GM13977 (cell line): ENCODE measurements around the gene GRIA4.

Source experiments
- DNase-seq: peaks from one replicate; pipeline ENCODE4 v3.0.0; 2012; ENCODE audit warnings: low spot score
- in situ Hi-C: fragments of 300-500 bp; cut with MboI; formaldehyde crosslinking; loops from one replicate; pipeline ENCODE4 v1.12.0; 2022; ENCODE audit warnings: low sequenced_read_pairs, low pct_unique_long_range_greater_than_20kb, mixed read lengths, inconsistent platforms; ENCODE audit not compliant: unreplicated experiment
- TF ChIP-seq, protein P1 (sequence below): IDR thresholded peaks from 2 replicates; pipeline ENCODE4 v1.5.1; 2012; ENCODE audit warnings: mild to moderate bottlenecking, control low read depth; ENCODE audit not compliant: insufficient read depth; ENCODE audit errors: extremely low read depth, missing control alignments

Gene GRIA4

GRCh38 chr11:105937331-105937730 lies 327.5 kb downstream of the GRIA4 start:
- in situ Hi-C loops: no loop called here
- DNase-seq: no peak
- TF ChIP-seq, protein P1, sequence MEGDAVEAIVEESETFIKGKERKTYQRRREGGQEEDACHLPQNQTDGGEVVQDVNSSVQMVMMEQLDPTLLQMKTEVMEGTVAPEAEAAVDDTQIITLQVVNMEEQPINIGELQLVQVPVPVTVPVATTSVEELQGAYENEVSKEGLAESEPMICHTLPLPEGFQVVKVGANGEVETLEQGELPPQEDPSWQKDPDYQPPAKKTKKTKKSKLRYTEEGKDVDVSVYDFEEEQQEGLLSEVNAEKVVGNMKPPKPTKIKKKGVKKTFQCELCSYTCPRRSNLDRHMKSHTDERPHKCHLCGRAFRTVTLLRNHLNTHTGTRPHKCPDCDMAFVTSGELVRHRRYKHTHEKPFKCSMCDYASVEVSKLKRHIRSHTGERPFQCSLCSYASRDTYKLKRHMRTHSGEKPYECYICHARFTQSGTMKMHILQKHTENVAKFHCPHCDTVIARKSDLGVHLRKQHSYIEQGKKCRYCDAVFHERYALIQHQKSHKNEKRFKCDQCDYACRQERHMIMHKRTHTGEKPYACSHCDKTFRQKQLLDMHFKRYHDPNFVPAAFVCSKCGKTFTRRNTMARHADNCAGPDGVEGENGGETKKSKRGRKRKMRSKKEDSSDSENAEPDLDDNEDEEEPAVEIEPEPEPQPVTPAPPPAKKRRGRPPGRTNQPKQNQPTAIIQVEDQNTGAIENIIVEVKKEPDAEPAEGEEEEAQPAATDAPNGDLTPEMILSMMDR: no peak

- in situ Hi-C loops: no loop called here
- TF ChIP-seq, protein P1: no peak
- no peak for DNase-seq
These were observed 327.9 kb downstream of the GRIA4 start for GRCh38 chr11:105937738-105938137.

DNA sequence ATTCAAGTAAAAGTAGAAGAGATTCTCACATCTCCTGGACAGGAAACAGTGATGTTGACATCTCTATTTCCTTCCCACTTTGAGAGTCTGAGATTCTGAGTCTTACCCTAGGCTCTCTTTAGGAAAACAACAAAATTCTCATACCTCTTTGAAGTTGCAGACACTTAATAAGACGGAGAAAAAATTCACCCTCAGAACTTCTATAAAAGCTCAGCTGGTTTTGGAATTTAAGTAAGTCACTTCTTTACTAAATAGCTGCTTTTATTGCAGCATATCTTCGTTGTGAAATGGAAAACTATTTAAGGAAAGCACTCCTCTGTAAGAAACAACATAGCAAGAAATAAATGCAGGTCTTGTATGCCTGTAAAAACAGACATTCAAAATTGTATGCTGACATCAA lies 333.0 kb downstream of the GRIA4 start:
- DNase-seq: no peak
- TF ChIP-seq, protein P1: no peak
- in situ Hi-C loops: no loop called here

- TF ChIP-seq, protein P1: no peak
- DNase-seq: no peak
- in situ Hi-C loops: no loop called here
These were observed 339.2 kb downstream of the GRIA4 start for GRCh38 chr11:105948918-105949590.

DNA sequence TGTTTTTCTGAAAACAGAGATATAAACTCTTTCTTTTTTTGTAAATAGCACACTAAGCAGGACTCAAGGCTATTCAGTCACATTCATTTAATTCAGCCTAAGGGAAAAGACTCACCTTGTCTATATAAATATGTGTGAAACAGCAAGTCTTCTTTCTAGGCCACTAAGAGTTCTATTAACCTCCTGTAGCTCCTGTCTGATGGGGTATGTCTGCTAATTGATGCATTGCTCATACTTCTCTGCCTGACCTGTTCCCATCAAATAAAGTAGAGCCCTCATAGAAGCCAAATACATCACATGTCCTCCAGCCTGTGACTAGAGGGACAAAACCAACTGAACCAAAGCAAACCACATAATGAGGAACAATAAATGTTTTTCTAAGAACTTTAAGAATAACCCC lies 344.0 kb downstream of the GRIA4 start:
- in situ Hi-C loops: no loop called here
- TF ChIP-seq, protein P1: no peak
- DNase-seq: no peak

GRCh38 chr11:105960252-105961245 lies 350.7 kb downstream of the GRIA4 start:
- in situ Hi-C loops: no loop called here
- TF ChIP-seq, protein P1: no peak
- no peak for DNase-seq
